Esophagus squamous epithelium (tissue), 5 donors: ENCODE results near the gene CHIT1. TPM values are rescaled to one million over a fixed set of nuclear protein-coding genes. Genes with fewer than 3 reads are reported as not detected.

Experiments used
- DNase-seq: peaks from one replicate; lab custom pipeline; 2025; lab: John Stamatoyannopoulos, UW
- H3K27ac ChIP-seq, 4 donors: fragments of 200-600 bp; sonication (generic); one replicate each; pipeline ENCODE4 v1.5.1; 2016 to 2019; ENCODE audit warnings: mild to moderate bottlenecking in 1 of 4
- H3K27me3 ChIP-seq, 4 donors: fragments of 200-600 bp; sonication (generic); 1 replicate in 3 of 4; 2 replicates in 1 of 4; pipeline versions ENCODE4 v1.5.1 to v1.6.0; 2017 to 2021; ENCODE audit warnings: antibody characterized with exemption in 1 of 4
- H3K36me3 ChIP-seq, 3 donors: fragments of 200-600 bp; sonication (generic); one replicate each; pipeline ENCODE4 v1.5.1; 2016 to 2019
- H3K4me1 ChIP-seq, 3 donors: fragments of 200-600 bp; sonication (generic); one replicate each; pipeline ENCODE4 v1.5.1; 2017 to 2019
- H3K4me3 ChIP-seq, 4 donors: fragments of 200-600 bp; sonication (generic); 1 replicate in 3 of 4; 2 replicates in 1 of 4; pipeline ENCODE4 v1.5.1; 2016 to 2019; ENCODE audit warnings: mild to moderate bottlenecking in 2 of 4, moderate library complexity in 1 of 4
- H3K9me3 ChIP-seq, 3 donors: fragments of 200-600 bp; sonication (generic); one replicate each; pipeline ENCODE4 v1.5.1; 2016 to 2019
- CTCF ChIP-seq, 6 experiments: fragments of 450-650 bp in 4 of 6; fragments of 200-600 bp in 2 of 6; sonication (generic) in 2 of 6; IDR thresholded peaks; one replicate each; pipeline ENCODE4 v1.5.1; 2016 to 2019; ENCODE audit warnings: antibody characterized with exemption in 6 of 6, mild to moderate bottlenecking in 4 of 6, moderate library complexity in 4 of 6
- POLR2A ChIP-seq, 4 donors: fragments of 450-650 bp; IDR thresholded peaks; one replicate each; pipeline ENCODE4 v1.6.1; 2017; ENCODE audit warnings: antibody characterized with exemption in 4 of 4, mild to moderate bottlenecking in 4 of 4, moderate library complexity in 3 of 4
- WGBS, 2 donors: methylation state at CpG; one replicate each; pipeline ENCODE4 v1.1.5; 2018; 5-methylcytosine and 5-hydroxymethylcytosine counted together
- intact Hi-C: fragments of 100-400 bp; cut with DNase I; formaldehyde crosslinking; loops from one replicate; pipeline ENCODE4 v1.15.0; 2022
- total RNA-seq, 4 donors: library from RNA; depleted of rRNA; stranded (reverse); fragments of >200 nt; gene quantifications; one replicate each; pipeline ENCODE4 v1.1.0, GENCODE V29; 2016
- donor health status: DM: yes; HTN: yes; CAD: no.

CHIT1 gene
- total RNA-seq, 4 donors from 2014 or later: 1.00 TPM; not detected in 3

DNA sequence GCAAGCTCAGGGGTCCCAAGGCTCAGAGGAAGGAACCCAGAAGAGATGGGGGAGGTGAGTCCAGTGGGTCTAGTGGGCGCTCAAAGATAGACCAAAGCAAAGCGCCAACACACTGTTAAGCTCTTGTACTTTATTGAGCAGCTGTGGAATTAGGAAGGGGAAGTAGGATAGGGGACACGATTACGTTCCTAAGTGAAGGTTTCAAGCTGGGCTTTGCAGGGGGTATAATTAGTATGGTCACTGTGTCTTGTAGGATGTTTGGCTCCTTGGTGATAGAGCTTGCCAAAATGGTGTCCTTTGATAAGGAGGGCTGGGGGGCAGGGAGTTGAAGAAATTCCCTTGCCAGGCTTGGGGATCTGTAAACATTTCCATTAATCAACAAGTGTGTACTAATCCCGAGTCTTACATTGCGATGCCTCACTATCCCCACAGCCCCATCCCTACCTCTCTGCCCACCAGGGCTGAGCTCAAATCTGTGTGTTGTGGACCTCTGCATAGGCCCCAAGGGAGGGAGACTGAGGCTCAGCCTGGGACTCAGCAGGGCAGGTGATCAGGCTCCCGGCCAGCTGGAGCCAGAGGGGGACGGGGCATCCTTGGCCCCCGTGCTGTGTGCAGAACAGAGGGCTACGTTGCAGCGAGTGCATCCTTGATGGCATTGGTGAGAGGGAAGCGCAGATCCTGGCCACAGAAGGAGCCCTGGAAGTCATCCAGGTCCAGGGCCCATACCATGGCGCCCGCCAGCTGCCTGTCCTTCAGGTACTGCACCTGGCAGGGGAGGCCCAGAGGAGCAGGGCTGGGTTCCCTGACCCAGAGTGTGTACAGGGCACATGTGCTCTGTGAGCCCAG lies 50.4 kb downstream of the CHIT1 start:
- TF ChIP-seq POLR2A (IDR thresholded peaks at IDR 0.05) (no peak), CTCF (IDR thresholded peaks at IDR 0.05) (no peak)
- no peak overlapping the region for H3K4me3 ChIP-seq
- 91 to 92% methylated on average over 6 to 9 of the region's 14 CpGs for WGBS, 2 donors
- peaks cover 0 to 28% (median 6%) of the 10 kb centered on the region in 3 donors for H3K4me1 ChIP-seq
- no peaks in the 10 kb centered on the region for H3K9me3 ChIP-seq
- DNase-seq: no peak
- no peak overlapping the region for H3K27ac ChIP-seq
- H3K36me3 ChIP-seq: no peaks in the 10 kb centered on the region
- intact Hi-C loops: no loop called here
- H3K27me3 ChIP-seq: peaks cover 0 to 5% (median 0%) of the 10 kb centered on the region in 4 donors

GRCh38 chr1:203178083-203178482 lies 51.4 kb downstream of the CHIT1 start:
- WGBS, 2 donors: 33 to 43% methylated on average over 1 to 3 of the region's 5 CpGs
- Histone ChIP-seq H3K9me3 (no peaks in the 10 kb centered on the region), H3K36me3 (no peaks in the 10 kb centered on the region), H3K27me3 (peaks cover 0 to 5% (median 0%) of the 10 kb centered on the region in 4 donors), H3K4me1 (peaks cover 0 to 28% (median 6%) of the 10 kb centered on the region in 3 donors), H3K4me3 (no peak overlapping the region), H3K27ac (no peak overlapping the region)
- TF ChIP-seq CTCF (IDR thresholded peaks at IDR 0.05): no peak
- TF ChIP-seq POLR2A (IDR thresholded peaks at IDR 0.05): no peak
- no peak for DNase-seq
- intact Hi-C loops: no loop called here

- 52 to 75% methylated on average over 6 of the region's 9 CpGs for WGBS, 2 donors
- intact Hi-C loops: no loop called here
Measured at GRCh38 chr1:203177470-203178039, 51.9 kb downstream of the CHIT1 start.

DNA sequence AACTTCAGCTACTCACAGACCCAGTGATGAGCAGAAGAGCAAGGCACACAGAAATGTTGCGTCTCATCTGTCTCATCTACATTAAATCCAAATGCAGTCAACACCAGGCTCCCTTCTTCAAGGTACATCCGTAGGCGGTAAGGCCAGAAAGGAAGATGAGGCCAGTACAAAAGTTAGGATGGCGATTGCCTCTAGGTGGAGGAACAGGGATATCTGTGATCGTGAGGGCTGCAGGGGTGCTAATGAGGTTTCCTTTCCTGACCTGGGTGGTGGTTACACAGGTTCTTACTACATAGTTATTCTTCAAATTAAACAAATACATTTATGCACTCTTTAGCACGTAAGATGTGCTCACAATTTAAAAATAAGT lies 52.5 kb downstream of the CHIT1 start:
- DNase-seq: no peak
- H3K4me3 ChIP-seq: no peak overlapping the region
- H3K4me1 ChIP-seq: peaks cover 0 to 34% (median 6%) of the 10 kb centered on the region in 3 donors
- TF ChIP-seq POLR2A (IDR thresholded peaks at IDR 0.05): no peak
- TF ChIP-seq CTCF (IDR thresholded peaks at IDR 0.05): no peak
- H3K36me3 ChIP-seq: no peaks in the 10 kb centered on the region
- intact Hi-C loops: no loop called here
- no peaks in the 10 kb centered on the region for H3K9me3 ChIP-seq
- peaks cover 0 to 7% (median 0%) of the 10 kb centered on the region in 4 donors for H3K27me3 ChIP-seq
- WGBS, 2 donors: 87 to 88% methylated on average over 6 of the region's 6 CpGs
- peak overlapping the region in 1 of 4 donors; percentile 25 for H3K27ac ChIP-seq

More at GRCh38 chr1:203177470-203178039, 51.9 kb downstream of the CHIT1 start:
- H3K4me3 ChIP-seq: no peak overlapping the region
- no peak for DNase-seq
- TF ChIP-seq POLR2A (IDR thresholded peaks at IDR 0.05): no peak
- TF ChIP-seq CTCF (IDR thresholded peaks at IDR 0.05): no peak
- H3K27ac ChIP-seq: peak overlapping the region in 1 of 4 donors; percentile 25
- H3K9me3 ChIP-seq: no peaks in the 10 kb centered on the region
- peaks cover 0 to 32% (median 6%) of the 10 kb centered on the region in 3 donors for H3K4me1 ChIP-seq
- H3K27me3 ChIP-seq: peaks cover 0 to 5% (median 0%) of the 10 kb centered on the region in 4 donors
- H3K36me3 ChIP-seq: no peaks in the 10 kb centered on the region
